Adipose tissue (tissue), 3 donors: ENCODE data around the gene PEMT. TPM values are rescaled to one million over a fixed set of nuclear protein-coding genes. Genes with fewer than 3 reads are reported as not detected.

Source experiments
- H3K27ac ChIP-seq: one replicate; pipeline ENCODE4 v1.5.1; 2013; ENCODE audit warnings: low read depth, low read length
- WGBS, 3 donors: extraction: QIAGEN DNeasy Blood & Tissue Kit; methylation state at CpG; one replicate each; pipeline ENCODE4 v1.1.7; 2013; 5-methylcytosine and 5-hydroxymethylcytosine counted together
- polyA plus RNA-seq, 3 donors: library from polyadenylated mRNA; stranded (reverse); fragments of 200-250 nt; gene quantifications; one replicate each; pipeline ENCODE4 v1.2.3, GENCODE V29; 2013
- donor health status: healthy with polysubstance abuse.
- donor health status: Bipolar disorder and iron deficiency.
- donor health status: healthy.

The PEMT gene
- polyA plus RNA-seq, 3 donors, result 40.9 to 263 (median 44.0) TPM

DNA sequence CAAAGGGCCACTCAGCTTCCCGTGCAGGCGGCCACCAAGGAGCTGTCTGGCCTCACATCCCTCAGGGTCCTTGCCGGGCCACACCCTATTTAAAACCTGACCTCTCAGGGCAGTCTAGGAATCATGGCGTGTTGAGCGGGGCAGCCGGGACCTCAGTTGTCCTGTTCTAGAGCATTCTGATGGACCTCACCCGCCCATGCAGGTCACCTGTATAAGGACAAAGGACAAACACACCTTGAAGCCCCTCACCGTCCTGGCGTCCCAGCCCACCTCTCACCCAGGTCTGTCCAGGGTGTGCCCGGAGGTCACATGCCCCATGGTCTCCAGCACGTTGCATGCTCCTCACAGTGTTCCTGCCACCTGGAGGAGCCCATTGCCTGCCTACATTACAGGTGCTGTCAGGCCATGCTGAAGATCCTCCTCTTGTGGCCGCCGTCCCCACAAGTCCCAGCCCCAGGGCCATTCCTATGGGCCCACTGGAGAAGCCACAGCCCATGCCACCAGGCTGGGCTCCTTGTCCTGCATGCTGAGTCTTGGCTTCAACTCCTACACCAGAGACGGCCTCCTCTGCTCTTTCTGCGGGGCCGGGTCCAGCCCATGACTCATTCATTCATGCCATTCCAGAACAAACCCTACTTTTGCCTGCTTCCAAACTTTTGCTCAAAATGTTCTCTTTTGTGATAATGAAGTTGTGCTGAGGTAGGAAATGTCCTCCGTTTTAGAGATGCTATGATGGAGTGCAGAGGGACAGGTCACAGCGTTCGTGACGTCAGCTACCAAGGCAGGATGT lies 46.3 kb downstream of the PEMT start:
- 83 to 90% (median 85%) methylated on average over 20 of the region's 20 CpGs for WGBS, 3 donors
- no peak overlapping the region for H3K27ac ChIP-seq

DNA sequence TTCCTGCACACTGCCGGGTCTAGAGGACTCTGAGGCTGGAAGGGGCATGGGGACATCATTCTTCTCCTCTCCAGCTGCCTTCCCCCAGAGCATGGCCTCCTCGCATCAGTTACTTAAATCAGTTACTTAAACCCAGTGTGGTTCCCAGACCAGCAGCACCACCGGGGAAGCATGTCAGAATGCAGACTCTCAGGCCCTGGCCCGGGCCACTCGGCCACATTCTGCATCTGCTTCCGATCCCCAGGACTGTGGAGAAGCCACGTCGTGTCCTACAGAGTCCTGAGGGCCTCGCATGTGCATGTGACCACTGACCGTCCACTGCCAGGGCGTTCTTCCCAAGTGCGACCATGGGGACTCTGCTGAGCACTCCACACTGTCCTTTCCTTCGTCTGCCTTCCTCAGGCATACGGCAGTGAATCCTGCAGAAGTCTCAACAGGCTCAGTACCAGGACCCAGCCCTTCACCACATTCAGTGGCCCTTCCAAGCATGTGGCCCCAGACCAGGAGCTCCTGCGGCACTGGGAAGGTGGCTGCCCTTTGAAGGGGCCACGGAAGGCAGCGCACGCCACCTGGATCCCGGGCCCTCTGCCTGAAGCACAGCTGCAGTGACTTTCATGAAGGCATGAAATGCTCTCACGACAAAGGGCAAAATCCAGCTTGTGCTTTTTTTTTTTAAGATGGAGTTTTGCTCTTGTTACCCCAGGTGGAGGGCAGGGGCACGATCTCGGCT lies 48.4 kb downstream of the PEMT start:
- no peak overlapping the region for H3K27ac ChIP-seq
- 84 to 96% (median 93%) methylated on average over 22 of the region's 22 CpGs for WGBS, 3 donors

DNA sequence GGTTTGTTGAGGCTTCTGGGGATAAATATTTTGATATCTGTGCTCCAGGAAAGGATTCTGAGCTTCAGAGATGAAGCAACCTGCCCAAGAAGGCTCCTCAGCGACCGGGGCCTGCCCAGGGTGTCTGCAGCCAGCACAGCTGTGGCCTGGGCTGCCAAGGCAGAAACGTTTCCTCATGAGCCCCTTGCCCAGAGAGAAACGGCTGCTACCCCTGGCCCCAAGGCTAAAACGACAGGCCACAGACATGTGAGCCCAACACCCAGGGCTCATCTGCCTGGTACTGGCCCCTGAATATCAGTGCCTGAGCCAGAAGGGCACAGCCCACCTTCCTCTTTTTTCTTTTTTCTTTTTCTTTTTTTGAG lies 49.9 kb downstream of the PEMT start:
- 72 to 76% (median 74%) methylated on average over 5 of the region's 5 CpGs for WGBS, 3 donors
- no peak overlapping the region for H3K27ac ChIP-seq

DNA sequence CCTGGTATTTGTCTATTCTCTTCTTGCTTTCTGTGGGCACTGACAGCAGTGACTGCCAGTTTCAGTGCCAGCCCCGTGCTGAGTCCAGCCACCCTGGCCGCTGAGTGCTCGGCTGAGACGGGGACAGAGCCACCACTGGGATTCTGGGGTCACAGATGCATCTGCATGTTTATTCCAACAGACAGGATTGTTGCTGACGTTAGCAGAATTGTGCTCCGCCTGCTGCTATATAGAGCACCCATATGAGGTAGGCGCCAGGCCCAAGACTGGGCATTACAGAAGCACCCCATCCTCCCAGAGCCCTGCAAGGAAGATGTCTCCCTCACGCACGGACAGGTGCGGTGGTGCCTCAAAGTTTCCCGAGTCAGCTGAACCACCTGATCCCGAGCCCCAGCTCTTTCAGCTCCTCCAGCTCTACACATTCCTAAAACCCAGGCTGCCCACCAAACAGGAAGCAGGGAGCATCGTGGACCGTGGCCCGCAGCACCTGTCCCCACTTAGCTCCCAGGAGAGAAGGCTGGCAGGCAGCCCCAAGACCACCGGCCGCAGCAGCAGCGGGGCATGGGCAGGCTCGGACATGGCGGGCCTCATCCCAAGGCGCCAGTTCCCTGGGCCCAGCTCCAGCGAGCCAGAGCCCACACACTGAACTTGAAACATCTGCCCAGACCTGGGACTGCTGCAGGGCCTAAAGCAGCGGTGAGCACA lies 50.4 kb downstream of the PEMT start:
- WGBS, 3 donors, result 83 to 89% (median 84%) methylated on average over 22 to 23 of the region's 23 CpGs
- H3K27ac ChIP-seq, result no peak overlapping the region

DNA sequence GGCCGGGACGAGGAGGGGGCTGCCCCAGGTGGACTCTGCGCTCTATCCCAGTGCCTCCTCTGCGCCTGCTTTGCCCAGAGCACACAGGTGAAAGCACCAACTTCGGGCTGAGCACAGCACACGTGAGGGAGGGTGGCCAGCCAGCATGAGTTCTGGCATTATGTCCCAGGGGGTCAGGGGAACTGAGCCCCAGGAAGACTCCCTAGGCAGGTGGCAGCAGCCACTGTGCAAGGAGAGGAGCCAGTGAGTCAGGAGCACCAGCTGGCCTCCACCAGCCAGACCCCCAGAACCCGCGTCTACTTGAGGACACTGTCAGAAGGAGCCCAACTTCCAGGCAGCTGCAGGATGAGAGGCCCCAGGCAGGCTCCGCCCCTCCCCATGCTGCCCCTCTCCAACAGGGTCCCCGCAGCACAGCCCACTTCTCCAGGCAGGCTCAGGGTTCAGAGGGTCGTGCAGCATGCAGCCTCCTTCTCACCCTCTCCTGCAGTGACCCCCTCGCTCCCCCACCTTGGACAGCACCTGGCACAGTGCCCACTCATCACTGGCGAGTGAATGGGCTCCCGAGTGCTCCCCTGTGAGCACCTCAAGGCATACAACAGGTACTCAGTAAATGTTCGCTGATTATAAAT lies 51.1 kb downstream of the PEMT start:
- 80 to 82% (median 82%) methylated on average over 15 of the region's 15 CpGs for WGBS, 3 donors

DNA sequence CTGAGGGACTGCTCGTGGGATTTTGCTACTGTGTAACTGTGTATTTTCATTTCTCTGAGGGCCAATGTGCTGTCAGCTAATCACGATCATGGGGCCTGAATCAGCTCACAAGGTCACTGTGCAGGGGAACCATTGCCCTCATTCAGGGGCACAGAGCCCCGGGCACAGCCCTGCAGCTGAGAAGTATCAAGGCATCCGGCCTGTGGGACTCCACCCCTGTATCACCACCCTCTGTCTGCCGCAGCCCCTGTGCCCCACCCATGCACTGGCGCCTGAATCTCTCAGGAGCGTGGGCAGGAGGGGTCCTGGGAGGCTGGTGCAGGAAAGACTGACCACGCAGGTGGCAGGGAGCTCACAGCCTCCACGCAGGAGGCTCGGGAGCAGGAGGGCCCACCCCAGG lies 51.9 kb downstream of the PEMT start:
- no peak overlapping the region for H3K27ac ChIP-seq
- WGBS, 3 donors, result 62 to 83% (median 81%) methylated on average over 10 of the region's 10 CpGs

More for the DNA sequence above, 51.1 kb downstream of the PEMT start:
- no peak overlapping the region for H3K27ac ChIP-seq

DNA sequence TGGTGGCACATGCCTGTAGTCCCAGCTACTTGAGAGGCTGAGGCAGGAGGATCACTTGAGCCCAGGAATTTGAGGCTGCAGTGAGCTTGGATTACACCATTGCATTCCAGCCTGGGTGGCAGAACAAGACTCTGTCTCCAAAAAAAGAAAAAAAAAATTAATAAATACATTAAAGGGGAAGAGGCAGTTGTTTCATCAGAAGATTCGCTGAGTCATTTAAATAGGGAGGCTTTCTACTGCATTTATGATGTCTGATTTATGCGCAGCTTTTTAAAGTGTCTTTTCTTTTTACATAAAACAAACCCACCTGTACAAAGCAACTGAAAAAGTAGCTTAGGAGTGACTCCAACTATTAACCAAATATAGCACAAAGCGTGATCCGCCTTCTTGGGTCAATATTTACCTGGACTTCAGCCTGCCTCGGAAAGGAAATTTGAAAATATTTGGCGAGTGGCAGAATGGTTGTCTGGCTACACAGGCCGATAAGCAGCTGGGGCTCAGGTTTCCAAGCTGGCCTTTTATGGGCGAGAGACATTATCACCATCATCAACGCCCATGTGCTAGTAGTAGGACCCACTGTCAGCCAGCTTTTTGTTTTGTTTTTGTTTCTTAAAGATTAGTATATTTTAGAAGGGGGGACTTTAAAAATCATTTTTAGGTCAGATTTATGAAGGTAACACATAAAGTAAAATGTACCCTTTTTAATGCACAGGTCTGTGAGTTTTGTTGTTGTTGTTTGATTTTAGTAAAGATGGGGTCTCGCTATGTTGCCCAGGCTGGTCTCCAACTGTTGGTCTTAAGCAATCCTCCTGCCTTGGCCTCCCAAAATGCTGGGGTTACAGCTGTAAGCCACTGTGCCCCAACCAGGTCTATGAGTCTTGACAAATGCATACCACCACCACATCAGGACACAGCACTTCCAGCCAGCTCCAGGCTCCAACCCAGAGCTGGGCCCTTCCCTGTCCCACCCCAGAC lies 52.8 kb downstream of the PEMT start:
- 28 to 88% (median 84%) methylated on average over 10 of the region's 10 CpGs for WGBS, 3 donors
- H3K27ac ChIP-seq, result no peak overlapping the region

DNA sequence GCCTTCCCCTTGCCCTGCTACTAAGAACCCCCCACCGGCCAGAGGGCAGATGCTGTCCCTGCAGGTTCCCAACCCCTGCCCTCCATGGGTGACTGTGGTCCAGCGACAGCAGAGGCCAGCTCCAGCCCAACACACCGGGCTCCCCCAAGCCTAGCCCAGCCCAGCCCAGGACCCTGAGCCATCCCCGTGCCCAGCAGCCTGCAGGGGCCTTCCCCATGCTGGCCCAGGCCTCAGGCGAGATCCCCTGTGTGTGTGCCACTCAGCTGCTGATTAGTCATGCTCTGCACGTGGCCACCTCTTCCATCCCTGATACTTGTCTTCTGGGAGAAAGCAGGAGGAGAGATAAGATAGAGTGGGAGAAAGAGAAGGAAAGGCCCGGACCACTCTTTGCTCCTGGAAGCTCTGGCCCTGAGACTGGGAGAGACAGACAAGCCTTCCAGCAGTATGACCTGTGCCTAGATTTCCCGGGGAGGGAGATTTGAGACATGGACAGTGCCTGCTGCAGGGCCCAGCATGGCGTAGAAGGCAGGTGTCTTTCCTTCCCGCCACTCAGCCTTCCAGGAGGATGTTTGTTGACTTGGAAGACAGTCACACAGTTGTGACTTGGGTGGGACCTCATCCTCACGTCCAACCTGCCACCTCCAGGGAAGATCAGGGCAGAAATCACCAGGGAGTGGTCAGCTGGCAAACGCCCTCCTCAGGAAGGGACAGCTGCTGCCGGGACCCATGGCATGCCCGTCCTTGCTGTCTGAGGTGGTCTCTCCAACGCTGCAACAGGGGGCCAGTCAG lies 54.0 kb downstream of the PEMT start:
- no peak overlapping the region for H3K27ac ChIP-seq
- WGBS, 3 donors, result 70 to 93% (median 90%) methylated on average over 15 of the region's 15 CpGs

DNA sequence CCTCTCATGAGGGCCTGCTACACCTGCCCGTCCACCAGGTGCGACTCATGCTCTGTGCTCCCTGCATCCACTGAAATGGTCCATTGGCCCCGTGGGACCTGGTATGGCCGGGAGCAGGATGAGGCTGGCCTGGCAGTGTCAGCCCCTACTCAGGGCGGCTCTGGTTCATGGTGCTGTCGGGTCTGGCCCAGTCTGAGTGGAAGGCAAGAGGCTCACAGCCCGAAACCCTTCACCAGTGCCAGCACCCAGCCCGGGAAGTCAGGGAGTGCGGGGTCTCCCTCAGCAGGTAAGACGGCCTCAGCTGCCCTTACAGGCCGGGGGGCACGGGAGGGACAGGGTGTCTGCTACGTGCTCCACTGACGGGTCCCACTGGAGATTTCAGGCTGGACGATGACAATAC lies 54.8 kb downstream of the PEMT start:
- H3K27ac ChIP-seq, result no peak overlapping the region
- WGBS, 3 donors, result 94 to 96% (median 95%) methylated on average over 15 of the region's 15 CpGs

DNA sequence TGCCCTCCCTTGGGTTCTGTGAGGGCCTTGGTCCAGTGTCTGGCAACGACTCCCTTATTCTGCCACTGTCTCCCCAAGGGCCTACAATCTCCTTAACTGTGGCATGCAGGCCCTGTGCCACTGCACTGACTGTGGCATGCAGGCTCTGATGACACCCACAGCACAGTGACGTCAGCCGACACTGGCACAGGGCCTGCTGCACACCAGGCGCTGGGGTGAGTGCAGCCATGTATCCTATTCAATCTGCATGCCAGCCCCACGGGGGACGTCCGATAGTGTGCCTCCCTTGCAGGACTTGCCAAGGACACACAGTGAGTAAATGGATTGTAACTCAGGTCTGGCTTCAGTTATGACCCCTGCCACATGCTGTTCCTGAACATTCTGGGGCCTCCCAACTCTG lies 55.6 kb downstream of the PEMT start:
- H3K27ac ChIP-seq, result no peak overlapping the region
- WGBS, 3 donors, result 31 to 85% (median 76%) methylated on average over 7 of the region's 7 CpGs

DNA sequence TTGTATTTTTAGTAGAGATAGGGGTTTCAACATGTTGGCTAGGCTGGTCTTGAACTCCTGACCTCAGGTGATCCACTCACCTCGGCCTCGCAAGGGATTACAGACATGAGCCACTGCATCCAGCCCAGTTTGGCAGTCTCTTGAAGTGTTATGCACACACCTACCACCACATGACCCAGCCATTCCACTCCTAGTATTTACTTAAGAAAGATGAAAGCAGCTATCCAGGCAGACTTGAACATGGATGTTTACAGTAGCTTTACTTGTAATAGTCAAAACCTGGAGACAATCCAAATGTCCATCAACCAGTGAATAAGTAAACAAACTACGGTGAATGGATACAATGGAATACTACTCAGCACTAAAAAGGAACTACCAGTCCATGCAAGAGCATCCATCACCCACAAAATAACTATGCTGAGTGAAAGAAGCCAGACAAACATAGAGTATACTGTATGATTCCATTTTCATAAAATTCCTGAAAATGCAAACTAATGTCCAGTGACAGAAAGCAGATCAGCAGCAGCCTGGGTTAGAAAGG lies 57.5 kb downstream of the PEMT start:
- 31 to 97% (median 71%) methylated on average over 3 of the region's 3 CpGs for WGBS, 3 donors
- no peak overlapping the region for H3K27ac ChIP-seq

DNA sequence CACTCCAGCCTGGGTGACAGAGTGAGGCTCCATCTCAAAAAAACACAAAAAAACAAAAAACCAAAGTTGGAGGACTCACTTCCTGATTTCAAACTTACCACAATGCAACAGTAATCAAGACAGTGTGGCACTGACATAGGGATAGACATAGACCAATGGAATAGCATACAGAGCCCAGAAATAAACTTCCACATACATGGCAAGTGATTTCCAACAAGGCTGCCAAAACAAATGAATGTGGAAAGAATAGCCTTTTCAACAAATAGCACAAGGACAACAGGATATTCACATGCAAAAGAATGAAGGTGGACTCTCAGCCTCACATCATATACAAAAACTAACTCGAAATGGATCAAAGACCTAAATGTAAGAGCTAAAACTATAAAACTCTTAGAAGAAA lies 58.5 kb downstream of the PEMT start:
- H3K27ac ChIP-seq, result no peak overlapping the region

DNA sequence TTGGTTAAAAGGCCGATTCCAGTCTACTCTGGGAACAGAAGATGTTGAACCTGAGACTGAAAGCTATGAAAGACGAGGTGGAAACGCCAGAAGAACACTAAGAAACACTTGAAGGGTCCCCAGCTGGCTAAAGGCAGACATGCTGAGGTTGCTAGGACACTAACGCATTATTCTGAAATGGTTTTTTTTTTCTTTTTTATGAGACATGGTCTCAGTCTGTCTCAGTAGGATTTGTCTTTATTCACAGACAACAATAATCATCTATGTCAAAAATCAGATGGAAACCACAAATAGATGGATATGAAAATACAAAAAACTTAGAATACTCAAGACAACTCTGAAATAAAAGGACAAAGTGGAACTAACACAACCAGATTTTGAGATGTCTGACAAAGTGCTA lies 60.4 kb downstream of the PEMT start:
- 90 to 97% (median 91%) methylated on average over 4 of the region's 4 CpGs for WGBS, 3 donors

More for the DNA sequence above, 58.5 kb downstream of the PEMT start:
- 86 to 92% (median 90%) methylated on average over 1 of the region's 1 CpG for WGBS, 3 donors

DNA sequence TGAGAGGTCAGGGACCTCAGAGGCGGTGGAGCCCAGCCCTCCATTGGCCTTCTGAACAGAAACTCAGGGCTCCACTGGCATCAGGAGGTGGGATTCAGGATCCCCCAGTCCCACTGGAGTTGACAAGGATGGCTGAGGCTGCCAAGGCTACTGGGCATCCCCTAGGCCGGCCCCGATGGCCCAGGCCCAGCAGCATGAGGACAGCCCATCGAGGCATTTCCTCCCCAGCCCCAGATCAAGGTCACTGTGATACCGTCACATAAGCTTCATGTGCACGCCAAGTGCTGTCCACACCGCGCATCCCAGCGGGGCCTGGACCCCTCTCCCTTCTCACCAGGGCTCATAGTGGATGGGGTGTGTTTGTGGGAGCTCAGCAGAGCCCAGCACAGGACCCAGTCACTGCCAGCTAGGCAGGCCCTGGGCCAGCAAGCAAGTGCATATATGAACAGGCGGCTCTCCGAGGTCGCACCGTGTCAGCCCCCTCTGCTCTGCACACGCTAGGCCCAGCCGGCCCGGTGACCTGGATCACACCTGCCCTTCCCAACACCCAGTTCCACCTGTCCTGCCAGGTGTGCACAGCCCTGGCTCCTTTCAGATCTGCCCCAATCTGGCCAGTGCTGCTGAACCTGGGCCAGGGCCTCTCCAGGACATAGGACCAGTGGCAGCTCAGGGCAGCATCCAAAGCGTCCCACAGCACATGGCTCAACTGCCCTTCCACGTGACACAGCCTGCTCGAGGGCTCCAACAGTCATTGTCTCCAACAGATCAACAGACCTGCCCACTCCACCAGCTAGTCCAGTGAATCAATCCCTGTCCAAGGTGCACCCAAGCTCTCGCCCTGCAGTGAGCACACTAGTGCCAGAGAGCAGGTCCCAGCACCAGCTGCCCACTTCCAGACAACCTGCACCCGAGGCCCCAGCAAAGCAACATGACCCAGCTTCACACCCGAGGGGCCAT lies 62.5 kb downstream of the PEMT start:
- no peak overlapping the region for H3K27ac ChIP-seq

More for the DNA sequence above, 60.4 kb downstream of the PEMT start:
- no peak overlapping the region for H3K27ac ChIP-seq

DNA sequence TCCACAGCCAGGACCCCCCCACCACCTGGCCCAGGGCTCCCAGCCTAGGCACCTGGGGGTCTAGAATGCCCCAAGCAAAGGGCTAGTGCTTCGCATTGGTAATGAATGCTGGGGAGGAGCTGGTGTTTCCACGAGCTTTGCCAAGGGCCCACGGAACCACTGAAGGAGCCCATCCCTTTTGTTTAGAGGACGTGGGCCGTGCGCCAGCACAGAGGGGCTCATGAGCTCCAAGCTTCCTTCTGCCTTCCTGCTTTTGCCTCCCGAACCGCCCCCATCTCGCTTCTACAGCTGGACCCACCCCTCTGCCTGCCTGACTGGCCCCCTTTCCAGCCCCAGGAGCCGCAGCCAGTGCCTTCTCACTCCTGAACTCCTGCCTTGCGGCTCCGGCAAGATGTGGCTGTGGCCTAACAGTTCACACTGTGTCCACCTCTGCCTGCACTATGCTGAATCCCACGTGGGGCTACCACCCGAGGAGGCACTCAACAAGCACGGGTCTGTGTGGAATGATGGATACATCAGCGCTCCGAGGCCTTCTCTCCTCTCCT lies 63.5 kb downstream of the PEMT start:
- H3K27ac ChIP-seq, result no peak overlapping the region

More for the DNA sequence above, 62.5 kb downstream of the PEMT start:
- WGBS, 3 donors, result 57 to 89% (median 86%) methylated on average over 22 of the region's 22 CpGs

More for the DNA sequence above, 63.5 kb downstream of the PEMT start:
- 84 to 91% (median 89%) methylated on average over 17 of the region's 17 CpGs for WGBS, 3 donors
